Prostate gland (tissue), 2 donors: ENCODE results near the gene RYR1.

Experiments
- POLR2A ChIP-seq: fragments of 450-650 bp; IDR thresholded peaks from one replicate; pipeline ENCODE4 v1.6.1; 2016; ENCODE audit warnings: antibody characterized with exemption, mild to moderate bottlenecking
- TF ChIP-seq, protein P1 (sequence below), 4 experiments: fragments of 200-600 bp in 2 of 4; fragments of 450-650 bp in 2 of 4; sonication (generic) in 2 of 4; IDR thresholded peaks; 1 replicate in 3 of 4; 2 replicates in 1 of 4; pipeline ENCODE4 v1.5.1; 2016 to 2019; ENCODE audit warnings: antibody characterized with exemption in 4 of 4, mild to moderate bottlenecking in 2 of 4, moderate library complexity in 2 of 4

DNA sequence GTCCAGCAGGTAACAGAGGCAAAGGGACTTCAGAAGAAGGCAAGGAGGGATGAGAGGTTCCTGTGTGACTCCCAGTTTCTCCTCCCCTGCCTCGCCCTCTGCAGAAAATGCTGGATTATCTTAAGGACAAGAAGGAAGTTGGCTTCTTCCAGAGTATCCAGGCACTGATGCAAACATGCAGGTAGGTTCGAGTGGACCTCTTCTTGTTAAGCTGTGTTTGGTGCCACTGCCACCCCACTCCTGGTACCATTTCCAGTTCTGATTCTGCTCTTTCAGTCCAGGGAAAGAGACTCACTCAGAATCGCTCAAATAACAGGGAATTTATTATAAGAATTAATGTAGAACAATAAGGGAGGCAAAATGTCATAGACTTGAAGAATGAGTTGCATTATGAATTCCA is 101.7 kb downstream of the RYR1 start:
- TF ChIP-seq, protein P1, sequence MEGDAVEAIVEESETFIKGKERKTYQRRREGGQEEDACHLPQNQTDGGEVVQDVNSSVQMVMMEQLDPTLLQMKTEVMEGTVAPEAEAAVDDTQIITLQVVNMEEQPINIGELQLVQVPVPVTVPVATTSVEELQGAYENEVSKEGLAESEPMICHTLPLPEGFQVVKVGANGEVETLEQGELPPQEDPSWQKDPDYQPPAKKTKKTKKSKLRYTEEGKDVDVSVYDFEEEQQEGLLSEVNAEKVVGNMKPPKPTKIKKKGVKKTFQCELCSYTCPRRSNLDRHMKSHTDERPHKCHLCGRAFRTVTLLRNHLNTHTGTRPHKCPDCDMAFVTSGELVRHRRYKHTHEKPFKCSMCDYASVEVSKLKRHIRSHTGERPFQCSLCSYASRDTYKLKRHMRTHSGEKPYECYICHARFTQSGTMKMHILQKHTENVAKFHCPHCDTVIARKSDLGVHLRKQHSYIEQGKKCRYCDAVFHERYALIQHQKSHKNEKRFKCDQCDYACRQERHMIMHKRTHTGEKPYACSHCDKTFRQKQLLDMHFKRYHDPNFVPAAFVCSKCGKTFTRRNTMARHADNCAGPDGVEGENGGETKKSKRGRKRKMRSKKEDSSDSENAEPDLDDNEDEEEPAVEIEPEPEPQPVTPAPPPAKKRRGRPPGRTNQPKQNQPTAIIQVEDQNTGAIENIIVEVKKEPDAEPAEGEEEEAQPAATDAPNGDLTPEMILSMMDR (IDR thresholded peaks at IDR 0.05) = no peak
- TF ChIP-seq POLR2A = no peak
